ENCODE measurements around the gene RCBTB1. TPM values are rescaled to one million over a fixed set of nuclear protein-coding genes. Genes with fewer than 3 reads are reported as not detected.

RCBTB1 gene
- 7.5 and 23.5 TPM in 2 replicates for total RNA-seq (2013; cell fraction: nucleolus; rRNA removed)
- total RNA-seq (2014; rRNA removed) = 7.5 and 9.4 TPM in 2 replicates
- 11.4 and 11.7 TPM in 2 replicates for total RNA-seq (2014; rRNA removed; fragmentation: Illumina TruSeq; extraction: Trizol)
- total RNA-seq (2021) = 10.6 and 12.3 TPM in 2 replicates
- 4.5 TPM for polyA plus RNA-seq (2011; ENCODE audit: low read depth)
- 11.4 and 13.9 TPM in 2 replicates for polyA plus RNA-seq (2011; rRNA removed)
- 5.1 TPM in 2 replicates for polyA plus RNA-seq (2011; cell fraction: cytosol; rRNA removed)
- 8.9 and 12.5 TPM in 2 replicates for polyA plus RNA-seq (2011; cell fraction: nucleus; rRNA removed)
- 6.3 and 6.5 TPM in 2 replicates for polyA plus RNA-seq (2012)
- 13.5 and 16.6 TPM in 2 replicates for polyA plus RNA-seq (2014; fragmentation: Illumina TruSeq; extraction: Trizol)
- 1 to 10 TPM; 5.1 to 5.7 TPM for polyA plus RNA-seq (2014; fragmentation: Nextera tagmentation; extraction: Ambion mirVana)
- polyA plus RNA-seq (2014; rRNA removed) = 8.6 and 11.1 TPM in 2 replicates
- polyA plus RNA-seq (2016; fragmentation: Nextera tagmentation; extraction: Ambion mirVana) = 10 to 100 TPM; 11.1 to 11.3 TPM
- 8.1 and 8.5 TPM in 2 replicates for polyA minus RNA-seq (2011; rRNA and poly(A)+ RNA removed)
- 2.8 and 4.2 TPM in 2 replicates for polyA minus RNA-seq (2011; cell fraction: cytosol; rRNA and poly(A)+ RNA removed)
- polyA minus RNA-seq (2011; cell fraction: nucleus; rRNA and poly(A)+ RNA removed) = 3.7 and 6.2 TPM in 2 replicates
- Bru-seq, nascent RNA = percentile 55 among the genes with signal in this experiment
- BruChase-seq, experiment 1, labeled RNA remaining after a 6-hour chase = percentile 60 among the genes with signal in this experiment
- percentile 57 among the genes with signal in this experiment for BruChase-seq, experiment 2, labeled RNA remaining after a 2-hour chase
- long read RNA-seq, experiment 1, full-length matches to known transcripts = 4 of 5 reads
- long read RNA-seq, experiment 1, partial matches to known transcripts = 1 of 5 reads
- long read RNA-seq, experiment 1, other reads (novel, unspliced or antisense) = 0 of 5 reads
- long read RNA-seq, experiment 2, full-length matches to known transcripts = 3 of 23 reads
- long read RNA-seq, experiment 2, partial matches to known transcripts = 10 of 23 reads
- long read RNA-seq, experiment 2, other reads (novel, unspliced or antisense) = 10 of 23 reads

DNA sequence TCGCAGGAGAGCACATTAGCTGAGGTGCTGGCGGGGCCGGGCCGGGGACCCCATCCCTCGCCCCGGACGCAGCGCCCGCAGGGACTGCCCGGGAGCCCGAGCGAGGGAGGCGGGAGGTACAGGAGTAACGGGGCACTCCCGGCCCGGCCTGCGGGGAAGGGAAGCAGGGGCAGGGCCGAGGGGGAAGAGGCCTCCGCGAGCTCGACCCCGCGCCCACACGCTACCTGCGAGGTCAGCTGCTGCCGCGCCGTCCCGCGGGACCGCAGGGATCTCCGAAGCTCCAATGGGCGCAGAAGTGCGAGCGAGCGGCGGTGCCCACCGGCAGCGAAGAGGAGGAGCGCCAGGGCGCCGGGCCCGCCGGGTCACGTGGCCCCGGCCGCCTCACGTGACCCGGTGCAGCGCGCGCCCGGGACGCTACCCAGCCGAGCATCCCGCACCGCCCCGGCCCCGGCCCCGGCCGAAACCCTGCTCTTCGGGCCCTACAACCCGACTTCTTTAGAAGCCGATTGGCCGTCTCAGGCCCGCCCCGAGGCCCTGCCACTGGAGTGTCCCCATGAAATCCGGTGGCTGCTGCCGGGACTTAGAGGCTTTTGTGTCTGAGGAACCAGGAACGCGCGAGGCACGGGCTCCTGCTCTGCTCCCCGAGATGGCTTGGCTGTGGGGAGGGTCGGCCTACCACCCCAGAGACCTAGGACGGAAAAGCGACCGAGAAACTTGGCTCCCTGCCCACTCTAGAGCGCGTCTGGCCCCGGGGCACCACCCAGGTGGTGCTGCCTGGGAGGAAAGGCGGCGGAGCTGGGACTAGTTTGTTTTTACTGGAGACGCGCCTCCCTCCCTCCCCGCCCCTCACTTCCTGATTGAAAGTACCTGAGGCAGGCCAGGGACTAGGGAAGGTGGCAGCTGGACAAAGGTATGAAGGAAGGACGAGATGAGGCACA lies at the start of gene RCBTB1:
RCBTB1 (minus strand) TSS at position 339 of the 938 bp plus-strand sequence. CDS start 18,279 bp downstream, outside the sequence.
- H3K27ac ChIP-seq (ENCODE audit: control insufficient read depth, insufficient read depth) = peak within 1 kb of the TSS; percentile 56; the same call in 1 of the 2 replicates
- H3K4me1 ChIP-seq (ENCODE audit: control insufficient read depth, insufficient read depth, low read length) = no peaks in the 10 kb centered on the region; the same call in 1 of the 2 replicates
- ATAC-seq (peak; percentile 99), FAIRE-seq (no peak), DNase-seq (ENCODE audit: low read depth, low spot score) (no peak)
- no peaks in the 10 kb centered on the region for H3K9me3 ChIP-seq (replicated peaks; ENCODE audit: control insufficient read depth, insufficient read depth, low read length)
- intact Hi-C loops (cut with micrococcal nuclease; ENCODE audit: unreplicated experiment) = loop anchor here (2.0 kb wide), 1 partner anchor 141 kb away; the partner anchor contains the start of genes CAB39L and SETDB2
- H3K4me3 ChIP-seq = peak within 1 kb of the TSS; percentile 66
- peak within 1 kb of the TSS; percentile 85 for H3K9ac ChIP-seq (ENCODE audit: control insufficient read depth, insufficient read depth, low read length)
- ChIA-PET RAD21 (ENCODE audit: unreplicated experiment) (interaction anchor here (0.7 to 0.8 kb wide), 2 partner anchors 18 to 889 kb away, joined by 3 read pairs; no protein-coding TSS in a partner anchor), SMC1A (ENCODE audit: uncharacterized antibody, unreplicated experiment) (interaction anchor here (0.7 to 1.7 kb wide), 6 partner anchors 15 to 148 kb away, joined by 3 to 5 read pairs (median 4); partner anchors contain the start of gene PHF11), CTCF (interaction anchor here (0.8 to 1.5 kb wide), 5 partner anchors 9 to 163 kb away, joined by 3 to 5 read pairs (median 3); no protein-coding TSS in a partner anchor), POLR2A (interaction anchor here (0.6 to 1.0 kb wide), 2 partner anchors 141 to 1112 kb away, joined by 3 read pairs; partner anchors contain the start of genes CAB39L and SETDB2)
- H4K20me1 ChIP-seq (ENCODE audit: control insufficient read depth, insufficient read depth) = no peaks in the 10 kb centered on the region
- peak within 1 kb of the TSS; percentile 91 for H2AFZ ChIP-seq (ENCODE audit: control insufficient read depth, low read depth, low read length)
- H3K27me3 ChIP-seq (replicated peaks in 1 of 2; ENCODE audit: control insufficient read depth in 2 of 2, insufficient read depth in 2 of 2, low read length in 1 of 2) = no peaks in the 10 kb centered on the region
- in situ Hi-C loops (cut with MboI) = no loop called here
- H3K4me2 ChIP-seq (ENCODE audit: control insufficient read depth, insufficient read depth) = peak within 1 kb of the TSS; percentile 99
- no peaks in the 10 kb centered on the region for H3K36me3 ChIP-seq (ENCODE audit: control insufficient read depth in 2 of 2, insufficient read depth in 2 of 2, low read length in 1 of 2)
- no TSS peak for BruUV-seq (replicated peaks)
- under 1% methylated on average over 57 of the region's 87 CpGs for WGBS (ENCODE audit: insufficient coverage, insufficient replicate concordance, low lambda C conversion rate, missing lambda C conversion rate)
- H3K79me2 ChIP-seq (ENCODE audit: control insufficient read depth, insufficient read depth, low read length) = peaks cover 3% of the 10 kb centered on the region
- TF ChIP-seq TCF3 (IDR thresholded peaks at IDR 0.05; ENCODE audit: borderline replicate concordance, insufficient read depth, low read depth, low read length) = 0 out of 2 replicates have a peak, but pooled peaks have one; percentile 15
- peak; percentile 90 for TF ChIP-seq RAD51 (IDR thresholded peaks at IDR 0.05)
- TF ChIP-seq EZH2 (IDR thresholded peaks at IDR 0.05; ENCODE audit: borderline replicate concordance, control insufficient read depth, low read depth, low read length) = no peak
- TF ChIP-seq MXI1 (IDR thresholded peaks at IDR 0.05; ENCODE audit: low read depth, low read length) = no peak; the same call in 1 of the 2 replicates
- peak; percentile 84 for TF ChIP-seq NR2F1 (conservative IDR thresholded peaks at IDR 0.05)
- no peak for TF ChIP-seq JUND (IDR thresholded peaks at IDR 0.05; ENCODE audit: low read depth, low read length)
- no peak for TF ChIP-seq BRCA1 (IDR thresholded peaks at IDR 0.05; ENCODE audit: low read depth, low read length)
- TF ChIP-seq, protein P1, sequence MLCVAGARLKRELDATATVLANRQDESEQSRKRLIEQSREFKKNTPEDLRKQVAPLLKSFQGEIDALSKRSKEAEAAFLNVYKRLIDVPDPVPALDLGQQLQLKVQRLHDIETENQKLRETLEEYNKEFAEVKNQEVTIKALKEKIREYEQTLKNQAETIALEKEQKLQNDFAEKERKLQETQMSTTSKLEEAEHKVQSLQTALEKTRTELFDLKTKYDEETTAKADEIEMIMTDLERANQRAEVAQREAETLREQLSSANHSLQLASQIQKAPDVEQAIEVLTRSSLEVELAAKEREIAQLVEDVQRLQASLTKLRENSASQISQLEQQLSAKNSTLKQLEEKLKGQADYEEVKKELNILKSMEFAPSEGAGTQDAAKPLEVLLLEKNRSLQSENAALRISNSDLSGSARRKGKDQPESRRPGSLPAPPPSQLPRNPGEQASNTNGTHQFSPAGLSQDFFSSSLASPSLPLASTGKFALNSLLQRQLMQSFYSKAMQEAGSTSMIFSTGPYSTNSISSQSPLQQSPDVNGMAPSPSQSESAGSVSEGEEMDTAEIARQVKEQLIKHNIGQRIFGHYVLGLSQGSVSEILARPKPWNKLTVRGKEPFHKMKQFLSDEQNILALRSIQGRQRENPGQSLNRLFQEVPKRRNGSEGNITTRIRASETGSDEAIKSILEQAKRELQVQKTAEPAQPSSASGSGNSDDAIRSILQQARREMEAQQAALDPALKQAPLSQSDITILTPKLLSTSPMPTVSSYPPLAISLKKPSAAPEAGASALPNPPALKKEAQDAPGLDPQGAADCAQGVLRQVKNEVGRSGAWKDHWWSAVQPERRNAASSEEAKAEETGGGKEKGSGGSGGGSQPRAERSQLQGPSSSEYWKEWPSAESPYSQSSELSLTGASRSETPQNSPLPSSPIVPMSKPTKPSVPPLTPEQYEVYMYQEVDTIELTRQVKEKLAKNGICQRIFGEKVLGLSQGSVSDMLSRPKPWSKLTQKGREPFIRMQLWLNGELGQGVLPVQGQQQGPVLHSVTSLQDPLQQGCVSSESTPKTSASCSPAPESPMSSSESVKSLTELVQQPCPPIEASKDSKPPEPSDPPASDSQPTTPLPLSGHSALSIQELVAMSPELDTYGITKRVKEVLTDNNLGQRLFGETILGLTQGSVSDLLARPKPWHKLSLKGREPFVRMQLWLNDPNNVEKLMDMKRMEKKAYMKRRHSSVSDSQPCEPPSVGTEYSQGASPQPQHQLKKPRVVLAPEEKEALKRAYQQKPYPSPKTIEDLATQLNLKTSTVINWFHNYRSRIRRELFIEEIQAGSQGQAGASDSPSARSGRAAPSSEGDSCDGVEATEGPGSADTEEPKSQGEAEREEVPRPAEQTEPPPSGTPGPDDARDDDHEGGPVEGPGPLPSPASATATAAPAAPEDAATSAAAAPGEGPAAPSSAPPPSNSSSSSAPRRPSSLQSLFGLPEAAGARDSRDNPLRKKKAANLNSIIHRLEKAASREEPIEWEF (IDR thresholded peaks at IDR 0.05; ENCODE audit: insufficient replicate concordance, low read depth, low read length) = no peak

Measured in GM12878 (cell line).